Prostate gland (tissue), 2 donors: ENCODE data around the gene HTR6. TPM values are rescaled to one million over a fixed set of nuclear protein-coding genes. Genes with fewer than 3 reads are reported as not detected.
A peak's percentile ranks its signal among the peaks of the same experiment; 100 is the strongest.

ENCODE experiments used
- DNase-seq: peaks from one replicate; pipeline ENCODE4 v3.0.0-alpha.2; 2019; ENCODE audit warnings: low spot score
- H3K27ac ChIP-seq, 2 donors: fragments of 200-600 bp; sonication (generic); 2 replicates each; pipeline ENCODE4 v1.5.1; 2017 to 2019
- H3K27me3 ChIP-seq: fragments of 200-600 bp; sonication (generic); replicated peaks from 2 replicates; pipeline ENCODE4 v1.5.1; 2019; ENCODE audit not compliant: insufficient read depth
- H3K36me3 ChIP-seq, 2 donors: fragments of 200-600 bp; sonication (generic); 1 replicate in 1 of 2; 2 replicates in 1 of 2; pipeline versions ENCODE4 v1.5.1 to v1.8.1; 2017 to 2019
- H3K4me1 ChIP-seq: fragments of 200-600 bp; sonication (generic); replicated peaks from 2 replicates; pipeline ENCODE4 v1.5.1; 2019
- H3K4me3 ChIP-seq, 2 donors: fragments of 200-600 bp; sonication (generic); 2 replicates each; pipeline ENCODE4 v1.5.1; 2017 to 2019
- H3K9me3 ChIP-seq: fragments of 200-600 bp; sonication (generic); 2 replicates; pipeline ENCODE4 v1.5.1; 2017
- CTCF ChIP-seq, 4 experiments: fragments of 200-600 bp in 2 of 4; fragments of 450-650 bp in 2 of 4; sonication (generic) in 2 of 4; IDR thresholded peaks; 1 replicate in 3 of 4; 2 replicates in 1 of 4; pipeline ENCODE4 v1.5.1; 2016 to 2019; ENCODE audit warnings: antibody characterized with exemption in 4 of 4, mild to moderate bottlenecking in 2 of 4, moderate library complexity in 2 of 4
- POLR2A ChIP-seq: fragments of 450-650 bp; IDR thresholded peaks from one replicate; pipeline ENCODE4 v1.6.1; 2016; ENCODE audit warnings: antibody characterized with exemption, mild to moderate bottlenecking
- POLR2AphosphoS5 ChIP-seq: sonication (generic); formaldehyde crosslinking; IDR thresholded peaks from one replicate; pipeline ENCODE4 v1.6.1; 2017; ENCODE audit warnings: antibody characterized with exemption
- WGBS: methylation state at CpG from one replicate; pipeline ENCODE4 v1.1.5; 2018; 5-methylcytosine and 5-hydroxymethylcytosine counted together
- intact Hi-C: fragments of 100-400 bp; cut with DNase I; formaldehyde crosslinking; loops from one replicate; pipeline ENCODE4 v1.14.2; 2022
- total RNA-seq, 2 donors: library from RNA; depleted of rRNA; stranded (reverse); fragments of >200 nt; gene quantifications; one replicate each; pipeline ENCODE4 v1.1.0, GENCODE V29; 2016

Gene HTR6
- total RNA-seq, 2 donors from 2014 or later, result not detected

GRCh38 chr1:19646377-19647319 is 18.0 kb upstream of the HTR6 start:
- H3K27ac ChIP-seq, result peak overlapping the region; percentile 99
- no peaks in the 10 kb centered on the region for H3K9me3 ChIP-seq
- 37% methylated on average over 9 of the region's 9 CpGs for WGBS
- H3K36me3 ChIP-seq, result no peaks in the 10 kb centered on the region
- intact Hi-C loops, result loop anchor here (5.0 kb wide), 1 partner anchor 209 kb away; no protein-coding TSS in a partner anchor
- H3K4me3 ChIP-seq, result peak overlapping the region; percentile 81 to 94
- TF ChIP-seq CTCF (IDR thresholded peaks at IDR 0.05), result no peak
- TF ChIP-seq POLR2AphosphoS5, result peak; percentile 64
- TF ChIP-seq POLR2A, result peak; percentile 57
- peaks cover 19% of the 10 kb centered on the region for H3K4me1 ChIP-seq
- peak; percentile 70 for DNase-seq
- H3K27me3 ChIP-seq, result no peaks in the 10 kb centered on the region

- peak overlapping the region; percentile 12 to 81 for H3K4me3 ChIP-seq
- DNase-seq, result peak; percentile 42
- WGBS, result 13% methylated on average over 14 of the region's 16 CpGs
- H3K4me1 ChIP-seq, result peaks cover 19% of the 10 kb centered on the region
- H3K27ac ChIP-seq, result peak overlapping the region; percentile 99
- no peaks in the 10 kb centered on the region for H3K27me3 ChIP-seq
- peak; percentile 28 for TF ChIP-seq POLR2AphosphoS5
- no peak for TF ChIP-seq CTCF (IDR thresholded peaks at IDR 0.05)
- H3K9me3 ChIP-seq, result no peaks in the 10 kb centered on the region
- intact Hi-C loops, result loop anchor here (5.0 kb wide), 1 partner anchor 210 kb away; no protein-coding TSS in a partner anchor
- no peaks in the 10 kb centered on the region for H3K36me3 ChIP-seq
Measured at GRCh38 chr1:19647643-19648042, 17.0 kb upstream of the HTR6 start.

GRCh38 chr1:19648239-19648638 is 16.4 kb upstream of the HTR6 start:
- H3K4me3 ChIP-seq, result peak overlapping the region in 1 of 2 donors; percentile 81

GRCh38 chr1:19648689-19649088 is 16.0 kb upstream of the HTR6 start:
- DNase-seq, result peak; percentile 86
- H3K4me1 ChIP-seq, result peaks cover 19% of the 10 kb centered on the region
- 30% methylated on average over 11 of the region's 11 CpGs for WGBS

More at GRCh38 chr1:19648239-19648638, 16.4 kb upstream of the HTR6 start:
- WGBS, result 33% methylated on average over 14 of the region's 14 CpGs
- H3K27ac ChIP-seq, result peak overlapping the region; percentile 99
- H3K27me3 ChIP-seq, result no peaks in the 10 kb centered on the region
- intact Hi-C loops, result loop anchor here (5.0 kb wide), 1 partner anchor 211 kb away; no protein-coding TSS in a partner anchor
- TF ChIP-seq POLR2A (no peak), CTCF (IDR thresholded peaks at IDR 0.05) (no peak), POLR2AphosphoS5 (no peak)
- peaks cover 19% of the 10 kb centered on the region for H3K4me1 ChIP-seq
- no peaks in the 10 kb centered on the region for H3K36me3 ChIP-seq
- DNase-seq, result no peak
- H3K9me3 ChIP-seq, result no peaks in the 10 kb centered on the region

More at GRCh38 chr1:19648689-19649088, 16.0 kb upstream of the HTR6 start:
- peak; percentile 75 for TF ChIP-seq POLR2AphosphoS5
- TF ChIP-seq CTCF (IDR thresholded peaks at IDR 0.05), result peak; percentile 19 to 74 (median 64)
- TF ChIP-seq POLR2A, result no peak
- Histone ChIP-seq H3K9me3 (no peaks in the 10 kb centered on the region), H3K27me3 (no peaks in the 10 kb centered on the region), H3K27ac (peak overlapping the region; percentile 99), H3K4me3 (peak overlapping the region in 1 of 2 donors; percentile 81), H3K36me3 (no peaks in the 10 kb centered on the region)
- intact Hi-C loops, result loop anchor here (5.0 kb wide), 1 partner anchor 211 kb away; no protein-coding TSS in a partner anchor
